Skin of body (tissue), 2 donors: ENCODE data around the gene RIC8B. TPM values are rescaled to one million over a fixed set of nuclear protein-coding genes. Genes with fewer than 3 reads are reported as not detected.
A peak's percentile ranks its signal among the peaks of the same experiment; 100 is the strongest.

Source experiments
- DNase-seq: peaks from one replicate; lab custom pipeline; 2025; lab: John Stamatoyannopoulos, UW
- total RNA-seq: library from RNA; depleted of rRNA; stranded (reverse); fragments of >200 nt; gene quantifications from one replicate; pipeline ENCODE4 v1.2.3, GENCODE V29; 2014

Gene RIC8B
- total RNA-seq, 1 donor from 2014 or later: 12.7 TPM

- peak; percentile 43 for DNase-seq
Observed at GRCh38 chr12:106757623-106758348, 16.7 kb upstream of the RIC8B start.

- no peak for DNase-seq
Observed at GRCh38 chr12:106758349-106759110, 16.0 kb upstream of the RIC8B start.

DNA sequence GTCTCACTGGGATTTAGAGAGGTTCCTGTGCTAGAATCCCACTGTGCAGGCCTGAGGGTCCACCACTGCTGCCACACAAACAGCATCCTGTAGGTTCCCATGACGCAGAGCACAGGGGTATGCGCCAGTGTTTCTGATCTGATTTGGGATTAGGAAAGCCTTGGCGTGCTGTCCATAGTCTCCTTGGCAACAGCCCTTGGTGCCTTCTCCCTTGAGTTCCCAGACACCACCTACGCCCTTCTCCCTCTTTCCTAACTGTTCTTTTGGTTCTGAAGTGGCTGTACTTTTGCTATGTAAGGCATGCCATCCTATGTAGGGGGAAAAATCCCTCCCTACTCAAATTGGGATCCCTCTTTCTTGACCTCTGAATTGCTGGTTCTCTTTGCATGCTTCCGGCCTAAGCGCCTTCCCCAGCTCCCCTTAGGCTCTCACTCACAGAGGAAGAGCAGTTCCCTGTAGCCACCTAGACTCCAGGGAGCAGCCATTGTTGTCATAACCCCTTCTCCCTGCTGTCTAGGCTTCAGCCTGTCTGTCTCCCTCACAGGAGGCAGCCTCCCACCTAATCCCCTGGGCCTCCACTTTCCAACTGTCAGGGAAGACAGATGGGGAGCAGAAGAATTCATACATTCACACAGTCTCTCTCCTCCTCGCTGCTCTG lies 14.8 kb upstream of the RIC8B start:
- DNase-seq: no peak

GRCh38 chr12:106760184-106760531 lies 14.3 kb upstream of the RIC8B start:
- DNase-seq: no peak

DNA sequence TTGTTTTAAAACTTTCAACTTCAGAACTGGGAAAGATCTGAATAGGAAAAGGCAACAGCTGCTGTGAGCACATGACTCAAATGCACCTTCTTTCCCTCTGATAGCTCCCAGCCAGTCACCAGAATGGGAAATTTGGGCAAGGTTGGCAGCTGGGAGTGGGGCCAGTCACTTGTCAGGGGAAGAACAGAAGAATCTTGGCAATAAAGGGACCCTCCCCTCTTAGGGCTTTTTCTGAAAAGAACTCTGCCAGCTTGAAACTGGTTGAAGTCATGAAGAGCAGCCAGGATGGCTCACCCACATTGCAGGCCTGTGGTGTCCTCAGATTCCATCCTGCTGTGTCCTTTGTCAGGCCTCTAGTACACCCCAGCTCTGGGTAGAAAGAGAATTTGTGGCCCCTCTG lies 10.3 kb upstream of the RIC8B start:
- no peak for DNase-seq

GRCh38 chr12:106764738-106765137 lies 9.7 kb upstream of the RIC8B start:
- DNase-seq: no peak

DNA sequence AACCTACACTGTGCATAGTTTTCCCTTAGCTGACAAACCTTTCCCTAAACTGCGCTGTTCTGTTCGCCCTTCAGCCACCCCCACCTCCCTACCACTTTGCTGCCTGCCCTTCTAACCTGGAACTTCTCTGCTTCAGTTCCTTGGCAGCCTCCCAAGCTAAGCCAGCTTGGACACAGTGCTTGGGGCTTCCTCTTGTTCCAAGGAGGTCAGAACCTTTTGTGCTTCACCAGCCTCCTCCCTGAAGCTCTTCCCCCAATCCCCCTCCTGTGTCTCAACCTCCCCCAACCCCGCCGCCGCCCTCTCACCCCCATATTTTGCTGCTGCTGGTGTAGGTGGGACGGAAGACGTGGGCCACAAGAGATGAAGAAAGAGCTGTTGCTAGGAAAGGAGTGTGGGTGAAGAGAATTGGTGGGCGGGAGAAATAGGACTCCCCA lies 8.1 kb upstream of the RIC8B start:
- no peak for DNase-seq

GRCh38 chr12:106767206-106767605 lies 7.3 kb upstream of the RIC8B start:
- no peak for DNase-seq

DNA sequence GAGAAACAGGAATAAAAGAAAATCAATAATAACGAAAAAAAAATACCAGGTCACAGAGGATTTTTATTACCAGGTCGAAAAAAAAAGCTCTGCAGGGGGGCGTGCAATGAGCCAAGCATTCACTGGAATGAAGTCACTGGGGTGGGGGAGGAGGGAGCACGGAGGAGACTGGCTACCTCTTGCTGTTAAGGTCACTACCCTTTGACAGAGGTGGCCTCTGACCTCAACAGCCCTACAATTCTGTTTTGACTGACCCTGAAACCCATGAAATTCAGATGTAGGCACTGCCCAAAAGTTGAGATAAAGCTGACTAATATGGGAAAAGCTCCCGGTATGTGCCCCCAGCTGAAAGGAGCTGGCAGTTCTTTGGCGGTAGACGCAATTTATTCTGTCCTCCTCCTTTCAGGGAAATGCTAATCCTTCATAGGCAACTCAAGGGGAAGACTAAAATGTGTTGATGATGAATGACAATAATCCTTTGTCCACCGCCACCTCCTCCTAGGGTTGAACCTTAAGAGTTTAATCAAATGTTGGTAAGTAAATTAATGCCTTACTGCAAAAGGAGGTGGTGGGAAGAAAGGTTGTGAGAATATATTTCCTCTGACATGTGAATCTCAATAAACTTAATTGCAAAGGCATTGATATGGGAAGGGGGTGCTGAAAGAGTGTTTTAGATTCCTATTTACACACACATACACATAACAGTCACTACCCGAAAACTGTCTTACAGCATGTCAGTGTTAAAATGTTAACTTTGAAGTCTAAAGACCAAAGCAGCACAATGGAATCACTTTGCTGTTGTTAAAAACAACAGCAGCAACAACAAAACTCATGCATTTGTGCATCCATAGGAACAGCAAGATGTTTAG lies 6.3 kb upstream of the RIC8B start:
- no peak for DNase-seq

DNA sequence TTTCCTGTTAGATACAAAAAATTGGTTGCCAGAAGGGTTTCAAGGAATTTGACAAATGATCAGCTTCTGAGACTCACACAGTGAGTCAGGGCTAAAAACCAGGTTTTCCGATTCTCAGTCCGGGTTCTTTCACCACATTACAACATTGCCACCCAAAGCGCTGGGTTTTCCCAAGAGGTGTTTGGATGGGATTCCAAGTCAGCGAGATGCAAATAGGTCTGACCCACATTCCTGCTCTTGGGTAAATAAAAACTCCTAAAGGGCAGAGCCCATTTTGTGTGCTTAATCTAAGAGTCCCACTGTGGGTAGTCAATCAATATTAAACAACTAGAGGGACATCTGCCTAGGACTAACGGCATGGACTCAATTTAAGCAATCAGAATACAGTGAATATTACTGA lies 5.4 kb upstream of the RIC8B start:
- DNase-seq: no peak

- DNase-seq: no peak
Observed at GRCh38 chr12:106769546-106769945, 4.9 kb upstream of the RIC8B start.

DNA sequence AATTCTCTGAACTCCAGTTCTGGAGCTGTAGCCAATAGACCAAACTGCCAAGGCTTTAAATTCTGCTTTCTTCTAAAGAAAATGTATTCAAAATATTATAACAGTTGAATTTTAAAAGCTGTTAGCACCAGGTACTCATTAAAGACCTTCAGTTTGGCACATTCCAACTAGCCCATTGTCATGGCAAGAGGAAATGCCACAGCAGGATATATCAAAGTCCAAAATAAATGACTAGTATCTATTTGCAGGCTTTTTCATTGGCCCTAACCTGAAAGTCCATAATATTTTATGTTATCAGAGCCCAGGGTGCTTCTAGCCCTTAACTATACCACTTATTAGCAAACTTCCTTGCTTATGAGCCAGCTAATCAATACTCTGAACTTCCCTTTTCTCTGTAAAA lies 3.1 kb upstream of the RIC8B start:
- no peak for DNase-seq

GRCh38 chr12:106773286-106774004 lies 1.0 kb upstream of the RIC8B start:
- peak; percentile 86 for DNase-seq

DNA sequence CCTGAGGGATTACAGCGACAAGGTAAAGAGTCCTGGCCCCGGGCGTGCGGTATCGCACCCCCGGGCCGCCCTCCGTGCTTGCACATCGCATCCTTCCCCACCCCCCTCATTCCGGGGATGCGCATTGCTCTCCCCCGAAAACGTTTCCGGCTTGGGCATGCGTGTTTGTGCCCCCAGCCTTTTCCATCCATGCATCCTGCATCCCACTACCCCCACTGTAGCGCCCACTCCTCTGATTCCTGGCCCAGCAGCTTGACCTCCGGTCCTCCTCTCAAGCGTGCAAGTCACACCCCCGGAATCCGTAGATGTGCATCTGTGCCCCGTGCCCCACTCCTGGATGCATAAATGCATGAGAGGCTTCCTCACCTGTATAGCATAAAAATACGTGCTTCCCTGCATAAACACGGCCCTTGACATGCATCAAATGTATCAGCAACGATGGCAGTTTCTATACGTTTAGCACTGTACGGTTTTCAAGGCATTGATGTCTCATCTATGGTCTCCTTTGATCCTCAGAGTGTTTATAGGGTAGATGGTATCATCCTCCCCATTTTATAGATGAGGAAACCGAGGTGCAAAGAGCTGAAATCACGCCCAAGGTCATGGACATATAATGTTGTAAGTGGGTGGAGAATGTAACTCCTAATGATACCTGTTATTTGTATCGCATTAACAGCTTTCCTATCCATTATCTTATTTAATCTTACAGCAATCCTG lies 484 bp downstream of the RIC8B start:
- peak; percentile 15 for DNase-seq

DNA sequence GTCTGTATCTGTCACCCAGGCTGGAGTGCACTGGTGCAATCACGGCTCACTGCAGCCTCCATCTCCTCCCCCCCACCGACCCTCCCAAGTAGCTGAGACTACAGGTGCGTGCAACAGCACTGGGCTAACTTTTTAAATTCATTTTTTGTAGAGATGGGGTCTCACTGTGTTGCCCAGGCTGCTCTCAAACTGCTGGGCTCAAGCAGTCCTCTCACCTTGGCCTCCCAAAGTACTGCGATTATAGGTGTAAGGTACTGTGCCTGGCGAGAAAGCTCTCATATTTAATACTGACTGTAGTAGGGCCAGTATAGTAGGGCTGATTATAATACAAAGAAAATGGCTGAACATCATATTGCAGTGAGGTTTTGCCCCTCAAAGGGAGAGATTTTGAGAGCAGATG lies 2.4 kb downstream of the RIC8B start:
- no peak for DNase-seq

DNA sequence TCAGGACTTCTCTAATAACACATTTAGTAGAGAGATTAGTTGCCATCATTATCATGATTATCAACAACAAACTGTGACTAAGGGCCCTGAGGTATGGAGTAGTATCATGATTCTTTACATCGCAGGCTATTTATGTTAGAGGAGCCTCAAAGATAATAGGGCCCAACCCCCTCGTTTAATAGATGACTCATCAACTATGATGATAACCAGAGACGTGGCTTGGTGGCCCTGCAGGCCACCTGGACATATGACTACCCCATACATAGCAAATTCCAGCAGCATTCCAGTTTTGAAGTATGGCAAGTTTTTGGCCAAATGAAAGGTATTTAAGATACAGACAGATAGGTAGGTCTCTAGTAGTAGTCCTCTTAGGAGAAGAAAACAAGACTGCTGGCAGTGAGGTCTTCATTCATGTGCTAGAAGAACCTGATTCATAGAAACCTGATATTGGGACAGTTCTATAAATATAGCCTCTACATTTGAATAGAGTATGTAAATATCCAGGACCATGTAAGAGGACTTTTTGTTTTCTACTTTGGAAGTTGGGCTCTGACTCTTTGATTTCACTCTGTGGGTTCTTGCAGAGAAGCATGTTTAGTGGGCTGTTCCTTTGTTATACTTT lies 5.6 kb downstream of the RIC8B start:
- DNase-seq: no peak

DNA sequence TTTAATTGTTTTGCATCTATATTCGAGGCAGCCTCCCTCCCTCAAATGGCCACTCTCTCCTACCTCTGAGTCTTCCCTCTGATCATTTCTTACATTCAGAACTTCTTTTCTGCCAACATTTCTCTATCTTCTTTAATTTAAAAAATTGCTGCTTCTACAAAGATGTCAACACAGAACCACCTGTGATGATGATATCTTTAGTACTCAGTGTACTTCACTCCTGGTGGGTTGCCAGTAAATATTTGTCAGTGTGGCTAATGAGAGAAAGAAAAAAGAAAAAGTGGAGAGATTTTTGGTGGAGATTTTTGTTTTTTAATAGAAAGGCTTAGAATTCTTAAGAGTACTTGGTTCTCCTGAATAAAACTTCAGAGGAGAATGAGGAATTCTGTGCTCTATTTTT lies 8.1 kb downstream of the RIC8B start:
- no peak for DNase-seq

GRCh38 chr12:106783515-106783914 lies 9.0 kb downstream of the RIC8B start:
- DNase-seq: no peak

DNA sequence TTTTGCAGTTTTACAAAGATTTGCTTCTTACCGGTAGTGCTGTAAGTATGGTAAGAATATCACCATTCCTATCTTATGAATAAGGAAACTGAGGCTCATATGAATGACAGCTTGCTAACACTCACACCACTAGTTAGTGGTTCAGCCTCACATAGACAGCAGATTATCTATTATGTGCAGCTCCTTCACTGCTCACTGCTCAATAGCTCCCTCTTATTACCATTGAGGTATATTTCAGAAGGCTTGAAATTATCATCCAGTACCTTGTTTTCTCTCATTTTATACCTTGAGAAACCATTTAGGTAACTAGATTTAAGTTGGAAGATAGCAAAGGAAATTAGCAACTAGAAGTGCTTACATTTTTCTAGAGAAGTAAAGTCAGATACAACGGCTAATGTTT lies 15.5 kb downstream of the RIC8B start:
- no peak for DNase-seq

DNA sequence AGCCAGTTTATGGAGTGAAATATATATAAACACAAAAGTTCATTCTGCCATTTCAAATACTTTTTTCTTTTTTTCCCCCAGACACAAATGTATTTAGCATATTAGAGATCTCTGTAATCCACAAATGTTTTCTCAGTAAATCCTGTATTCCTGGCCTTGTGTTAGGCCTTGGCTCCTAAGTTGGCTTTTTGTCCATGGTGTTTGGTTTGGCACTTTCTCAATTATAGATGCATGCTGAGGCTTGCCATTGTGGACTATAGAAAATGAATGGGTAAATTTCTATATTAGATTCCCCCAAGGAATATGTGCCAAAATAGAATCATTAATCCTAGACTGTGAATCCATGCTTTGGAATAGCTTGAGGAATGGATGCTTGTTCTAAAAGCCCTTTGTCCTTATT lies 17.0 kb downstream of the RIC8B start:
- no peak for DNase-seq
